GM12892 (cell line): ENCODE results near the gene OGFOD1.

Source experiments
- POLR2A ChIP-seq: IDR thresholded peaks from 2 replicates; pipeline ENCODE4 v1.6.1; 2011; ENCODE audit warnings: low read depth, low read length, control low read depth
- POLR2AphosphoS5 ChIP-seq: IDR thresholded peaks from 2 replicates; pipeline ENCODE4 v1.6.1; 2011; ENCODE audit warnings: low read depth, low read length, control low read depth

- no peak for TF ChIP-seq POLR2A
- TF ChIP-seq POLR2AphosphoS5: no peak
Observed at GRCh38 chr16:56421313-56421712, 30.0 kb upstream of the OGFOD1 start.
